ENCODE data around the gene MLYCD.
"Not testable (repeated sequence)": the region's sequence is repeated elsewhere in the genome, so short reads cannot be mapped to it uniquely, and the experiment has no call there.

Gene MLYCD

GRCh38 chr16:83941546-83941945 is 42.6 kb downstream of the MLYCD start:
- DNase-seq (ENCODE audit: low spot score): not testable (repeated sequence)

- no peak for DNase-seq (ENCODE audit: low spot score)
Measured at GRCh38 chr16:83942074-83942473, 43.2 kb downstream of the MLYCD start.

GRCh38 chr16:83942815-83943515 is 44.0 kb downstream of the MLYCD start:
- DNase-seq (ENCODE audit: low spot score): no peak

- no peak for DNase-seq (ENCODE audit: low spot score)
Measured at GRCh38 chr16:83943516-83944050, 44.7 kb downstream of the MLYCD start.

- no peak for DNase-seq (ENCODE audit: low spot score)
Measured at GRCh38 chr16:83945587-83945986, 46.7 kb downstream of the MLYCD start.

- no peak for DNase-seq (ENCODE audit: low spot score)
Measured at GRCh38 chr16:83946154-83946780, 47.4 kb downstream of the MLYCD start.

- DNase-seq (ENCODE audit: low spot score): no peak
Measured at GRCh38 chr16:83946781-83947566, 48.1 kb downstream of the MLYCD start.

- DNase-seq (ENCODE audit: low spot score): no peak
Measured at GRCh38 chr16:83947642-83948234, 48.8 kb downstream of the MLYCD start.

GRCh38 chr16:83948914-83949723 is 50.2 kb downstream of the MLYCD start:
- no peak for DNase-seq (ENCODE audit: low spot score)

- no peak for DNase-seq (ENCODE audit: low spot score)
Measured at GRCh38 chr16:83949724-83950001, 50.7 kb downstream of the MLYCD start.

- not testable (repeated sequence) for DNase-seq (ENCODE audit: low spot score)
Measured at GRCh38 chr16:83950862-83951399, 52.0 kb downstream of the MLYCD start.

- DNase-seq (ENCODE audit: low spot score): no peak
Measured at GRCh38 chr16:83951544-83951943, 52.6 kb downstream of the MLYCD start.

- DNase-seq (ENCODE audit: low spot score): no peak
Measured at GRCh38 chr16:83952587-83952939, 53.6 kb downstream of the MLYCD start.

- peak; percentile 33 for DNase-seq (ENCODE audit: low spot score)
Measured at GRCh38 chr16:83952940-83953795, 54.3 kb downstream of the MLYCD start, which contains the start of gene OSGIN1. TSS of gene OSGIN1 (plus strand) at chr16:83953240. CDS start at chr16:83957672, 4,432 bp downstream.

- no peak for DNase-seq (ENCODE audit: low spot score)
Measured at GRCh38 chr16:83953796-83954576, 55.1 kb downstream of the MLYCD start.

- DNase-seq (ENCODE audit: low spot score): no peak
Measured at GRCh38 chr16:83954577-83955016, 55.7 kb downstream of the MLYCD start.

GRCh38 chr16:83955218-83956130 is 56.6 kb downstream of the MLYCD start:
- no peak for DNase-seq (ENCODE audit: low spot score)

All from CD4-positive, alpha-beta T cell treated with Interleukin-15 for 4 hours (primary cell).